ENCODE measurements around the gene GRK2.

GRCh38 chr11:67313125-67313890, 47.0 kb downstream of the GRK2 start:
- no peak for TF ChIP-seq POLR2A (IDR thresholded peaks at IDR 0.05)
- TF ChIP-seq, protein P1, sequence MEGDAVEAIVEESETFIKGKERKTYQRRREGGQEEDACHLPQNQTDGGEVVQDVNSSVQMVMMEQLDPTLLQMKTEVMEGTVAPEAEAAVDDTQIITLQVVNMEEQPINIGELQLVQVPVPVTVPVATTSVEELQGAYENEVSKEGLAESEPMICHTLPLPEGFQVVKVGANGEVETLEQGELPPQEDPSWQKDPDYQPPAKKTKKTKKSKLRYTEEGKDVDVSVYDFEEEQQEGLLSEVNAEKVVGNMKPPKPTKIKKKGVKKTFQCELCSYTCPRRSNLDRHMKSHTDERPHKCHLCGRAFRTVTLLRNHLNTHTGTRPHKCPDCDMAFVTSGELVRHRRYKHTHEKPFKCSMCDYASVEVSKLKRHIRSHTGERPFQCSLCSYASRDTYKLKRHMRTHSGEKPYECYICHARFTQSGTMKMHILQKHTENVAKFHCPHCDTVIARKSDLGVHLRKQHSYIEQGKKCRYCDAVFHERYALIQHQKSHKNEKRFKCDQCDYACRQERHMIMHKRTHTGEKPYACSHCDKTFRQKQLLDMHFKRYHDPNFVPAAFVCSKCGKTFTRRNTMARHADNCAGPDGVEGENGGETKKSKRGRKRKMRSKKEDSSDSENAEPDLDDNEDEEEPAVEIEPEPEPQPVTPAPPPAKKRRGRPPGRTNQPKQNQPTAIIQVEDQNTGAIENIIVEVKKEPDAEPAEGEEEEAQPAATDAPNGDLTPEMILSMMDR (IDR thresholded peaks at IDR 0.05), result no peak

All from right lobe of liver (tissue), 4 donors.